Endothelial cell of umbilical vein (primary cell): Measurements from ENCODE around the gene MRM1.

Source experiments
- JUN ChIP-seq: IDR thresholded peaks from 2 replicates; pipeline ENCODE4 v1.6.1; 2011; ENCODE audit warnings: borderline replicate concordance, low read depth; ENCODE audit not compliant: insufficient read length, insufficient read depth
- POLR2A ChIP-seq: IDR thresholded peaks from 2 replicates; pipeline ENCODE4 v1.6.1; 2012; ENCODE audit warnings: low read depth, mild to moderate bottlenecking, control low read depth, low read length
- TF ChIP-seq, protein P1 (sequence below), 2 donors: IDR thresholded peaks; 1 replicate in 1 of 2; 2 replicates in 1 of 2; pipeline ENCODE4 v1.5.1; 2011; ENCODE audit warnings: low read length in 2 of 2, mild to moderate bottlenecking in 2 of 2, moderate library complexity in 2 of 2, control low read depth in 1 of 2, inconsistent platforms in 1 of 2, low read depth in 1 of 2; ENCODE audit not compliant: insufficient read depth in 1 of 2; ENCODE audit errors: extremely low read depth in 1 of 2
- TF ChIP-seq, protein P2 (sequence below): IDR thresholded peaks from 2 replicates; pipeline ENCODE4 v1.6.1; 2011; ENCODE audit not compliant: insufficient read depth, insufficient read length

- TF ChIP-seq, protein P1, sequence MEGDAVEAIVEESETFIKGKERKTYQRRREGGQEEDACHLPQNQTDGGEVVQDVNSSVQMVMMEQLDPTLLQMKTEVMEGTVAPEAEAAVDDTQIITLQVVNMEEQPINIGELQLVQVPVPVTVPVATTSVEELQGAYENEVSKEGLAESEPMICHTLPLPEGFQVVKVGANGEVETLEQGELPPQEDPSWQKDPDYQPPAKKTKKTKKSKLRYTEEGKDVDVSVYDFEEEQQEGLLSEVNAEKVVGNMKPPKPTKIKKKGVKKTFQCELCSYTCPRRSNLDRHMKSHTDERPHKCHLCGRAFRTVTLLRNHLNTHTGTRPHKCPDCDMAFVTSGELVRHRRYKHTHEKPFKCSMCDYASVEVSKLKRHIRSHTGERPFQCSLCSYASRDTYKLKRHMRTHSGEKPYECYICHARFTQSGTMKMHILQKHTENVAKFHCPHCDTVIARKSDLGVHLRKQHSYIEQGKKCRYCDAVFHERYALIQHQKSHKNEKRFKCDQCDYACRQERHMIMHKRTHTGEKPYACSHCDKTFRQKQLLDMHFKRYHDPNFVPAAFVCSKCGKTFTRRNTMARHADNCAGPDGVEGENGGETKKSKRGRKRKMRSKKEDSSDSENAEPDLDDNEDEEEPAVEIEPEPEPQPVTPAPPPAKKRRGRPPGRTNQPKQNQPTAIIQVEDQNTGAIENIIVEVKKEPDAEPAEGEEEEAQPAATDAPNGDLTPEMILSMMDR (IDR thresholded peaks at IDR 0.05; ENCODE audit: extremely low read depth in 1 of 2, insufficient read depth in 1 of 2, low read depth in 1 of 2, low read length in 2 of 2): no peak
- TF ChIP-seq, protein P2, sequence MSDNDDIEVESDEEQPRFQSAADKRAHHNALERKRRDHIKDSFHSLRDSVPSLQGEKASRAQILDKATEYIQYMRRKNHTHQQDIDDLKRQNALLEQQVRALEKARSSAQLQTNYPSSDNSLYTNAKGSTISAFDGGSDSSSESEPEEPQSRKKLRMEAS: no peak
- TF ChIP-seq POLR2A (no peak), JUN (no peak)
Observed at GRCh38 chr17:36597866-36598777, 3.3 kb upstream of the MRM1 start.
